GM11168 (cell line): ENCODE results near the gene ZNF385C.

ENCODE experiments used
- in situ Hi-C: fragments of 300-500 bp; cut with MboI; formaldehyde crosslinking; loops from one replicate; pipeline ENCODE4 v1.12.0; 2022; ENCODE audit warnings: low sequenced_read_pairs; ENCODE audit not compliant: unreplicated experiment

ZNF385C gene

DNA sequence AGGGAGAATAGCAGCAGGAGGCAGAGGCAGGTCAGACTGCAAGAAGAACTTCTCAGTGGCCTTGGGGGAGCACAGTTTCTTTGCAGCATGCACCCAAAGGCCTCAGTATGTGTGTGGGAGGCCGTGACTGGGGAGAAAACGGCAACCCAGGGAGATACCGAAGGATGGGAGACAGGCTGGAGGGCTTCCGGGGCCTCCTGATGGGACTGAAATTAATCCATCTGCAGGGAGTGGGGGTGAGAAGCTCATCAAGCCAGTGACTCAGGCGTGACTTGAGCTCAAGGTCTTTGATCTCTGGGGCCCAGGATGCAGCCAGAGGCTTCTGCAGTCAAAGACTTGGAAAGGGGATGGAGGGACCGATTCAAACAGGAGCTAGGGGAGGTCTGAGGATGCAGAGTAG is 42.8 kb downstream of the ZNF385C start:
- in situ Hi-C loops = no loop called here

DNA sequence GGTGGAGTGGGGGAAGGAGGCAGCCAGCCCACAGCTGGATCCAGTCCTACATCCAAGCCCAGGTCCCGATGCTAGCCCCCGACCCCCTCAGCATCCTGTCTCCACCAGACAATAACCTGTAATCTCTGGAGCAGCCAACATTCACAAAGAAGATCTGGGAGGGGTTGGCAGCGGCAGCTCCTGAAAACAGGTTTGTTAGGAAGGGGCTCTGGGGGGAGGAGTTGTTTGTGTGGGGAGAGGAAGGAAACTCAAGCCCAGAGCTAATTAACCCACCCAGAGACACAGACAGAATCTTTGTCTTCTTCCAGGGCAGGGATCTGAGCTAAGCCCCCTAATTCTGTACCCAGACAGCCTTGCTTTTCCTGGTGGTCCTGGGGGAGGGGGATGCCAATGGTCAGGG is 43.2 kb downstream of the ZNF385C start:
- in situ Hi-C loops = no loop called here

DNA sequence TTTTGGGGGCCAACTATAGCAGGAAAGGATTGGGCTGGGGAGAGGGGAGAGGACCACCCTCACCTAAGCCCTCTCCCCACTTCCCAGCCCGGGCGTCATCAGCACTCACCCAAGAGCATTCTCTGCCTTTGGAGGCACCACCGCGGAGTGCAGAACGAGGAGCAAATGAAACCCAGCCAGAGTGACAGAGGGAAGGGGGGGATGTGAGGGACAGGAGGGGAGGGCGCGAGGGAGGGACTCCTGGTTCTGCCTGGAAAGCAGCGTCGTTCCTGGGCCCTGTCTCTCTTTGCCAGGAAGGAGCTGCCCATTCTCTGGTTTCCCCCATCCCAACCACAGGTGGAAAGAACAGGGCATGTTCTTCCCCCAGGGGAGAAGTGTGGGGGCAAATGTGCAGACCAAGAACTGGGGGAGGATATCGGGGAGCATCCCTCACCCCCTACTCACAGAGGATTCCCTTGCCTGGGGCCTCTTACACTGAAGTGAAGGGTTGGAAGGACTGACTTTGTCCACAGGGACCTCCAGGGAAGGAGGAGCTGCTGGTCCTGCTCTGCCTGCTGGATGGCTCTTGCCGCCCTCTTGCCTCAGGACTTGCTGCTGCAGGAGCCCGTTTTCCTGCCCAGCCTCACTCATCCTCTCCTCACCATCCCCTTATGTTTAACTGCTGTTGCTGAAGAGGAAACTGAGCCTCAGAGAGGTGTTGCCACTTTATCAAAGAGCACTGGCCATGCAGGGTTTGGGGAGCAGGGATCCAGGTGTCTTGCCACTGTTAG is 44.4 kb downstream of the ZNF385C start:
- in situ Hi-C loops = no loop called here

DNA sequence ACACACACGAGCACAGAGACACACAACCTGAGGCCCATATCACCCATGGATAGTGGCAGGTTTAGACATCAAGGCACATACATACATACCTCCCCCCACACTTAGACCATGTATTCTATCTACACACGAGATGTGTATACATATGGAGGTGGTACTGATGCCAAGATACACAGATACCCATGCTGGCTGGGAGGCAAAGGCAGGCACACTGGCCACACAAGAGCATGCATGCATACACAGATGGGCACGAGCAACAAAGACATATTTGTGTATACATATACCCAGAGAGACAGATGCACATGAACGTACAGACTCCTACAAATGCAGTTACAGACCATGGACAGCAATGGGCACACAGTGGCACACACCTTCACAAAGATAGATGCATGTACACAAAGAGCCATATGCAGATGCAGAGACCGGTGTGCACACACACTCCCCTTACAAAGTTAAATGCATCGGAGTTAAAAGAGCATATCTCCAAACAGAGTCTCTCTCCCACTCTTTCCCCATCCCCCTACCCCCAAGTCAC is 45.9 kb downstream of the ZNF385C start:
- in situ Hi-C loops = no loop called here

DNA sequence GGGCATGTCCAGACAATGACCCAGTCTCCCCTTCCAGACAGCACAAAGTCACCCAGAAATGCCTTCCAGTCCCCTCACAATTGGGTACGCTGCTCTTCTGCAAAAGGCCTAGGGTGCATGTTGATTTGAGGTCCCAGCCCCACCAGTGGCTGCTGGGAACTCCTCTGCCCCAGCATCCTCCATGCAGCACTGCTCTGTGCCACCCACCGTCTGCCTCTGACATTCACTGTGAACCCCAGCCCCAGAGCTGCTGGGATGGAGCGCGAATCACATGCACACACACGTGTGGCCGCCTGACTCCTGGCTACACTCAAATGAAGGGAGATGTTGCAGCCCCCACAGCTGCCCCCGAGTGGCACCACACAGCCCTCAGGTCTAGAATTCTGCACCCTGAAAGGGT is 46.6 kb downstream of the ZNF385C start:
- in situ Hi-C loops = no loop called here

DNA sequence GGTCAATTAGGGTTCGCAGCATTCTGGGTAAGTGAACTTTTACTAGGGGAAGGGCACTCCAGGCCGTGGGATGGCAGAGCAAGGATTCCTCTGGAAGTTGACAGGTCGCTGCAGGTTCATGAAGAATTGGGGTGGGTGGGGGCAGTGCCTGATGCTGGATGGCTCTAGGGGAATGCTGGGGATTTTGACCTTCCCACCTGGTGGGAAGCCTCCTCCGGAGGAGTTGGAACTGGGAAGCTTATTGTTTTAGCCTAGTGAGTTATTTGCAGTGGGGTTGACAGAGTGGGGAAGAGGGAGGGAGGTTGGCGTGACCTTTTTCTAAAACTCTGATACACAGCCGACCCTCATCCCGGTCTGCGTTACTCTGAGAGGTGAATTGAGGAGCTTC is 47.3 kb downstream of the ZNF385C start:
- in situ Hi-C loops = no loop called here

DNA sequence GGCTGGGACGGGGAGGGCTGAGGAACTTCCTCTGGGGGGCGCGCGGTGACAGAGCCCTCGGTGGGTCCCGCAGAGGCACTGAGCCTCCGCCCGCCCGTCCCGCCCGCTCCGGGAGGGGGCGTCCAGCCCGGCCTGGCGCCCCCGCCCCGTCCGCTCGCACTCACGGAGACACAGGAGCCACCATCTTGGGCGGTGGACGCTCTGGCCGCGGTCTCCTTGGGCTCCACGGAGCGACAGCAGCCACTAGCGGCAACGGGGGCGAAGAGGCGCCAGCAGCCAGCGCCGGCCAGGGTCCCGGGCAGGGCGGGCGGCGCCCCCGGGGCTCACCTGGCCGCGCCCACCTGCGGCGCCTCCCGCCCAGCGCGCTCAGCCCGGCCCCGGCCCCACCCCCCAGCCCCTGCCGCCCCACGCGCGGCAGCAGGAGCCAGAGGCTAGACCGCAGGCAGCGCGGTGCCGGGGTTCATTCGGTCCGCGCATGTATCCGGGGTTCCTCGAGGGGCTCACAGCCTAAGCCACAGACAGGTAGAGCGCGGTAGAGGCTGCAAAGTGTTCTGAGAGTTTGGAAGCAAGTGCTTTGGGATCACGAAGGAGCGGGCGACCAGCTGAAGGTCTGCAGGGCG is 47.8 kb downstream of the ZNF385C start, which contains the start of gene C17orf113:
C17orf113 (minus strand) TSS at position 209 of the 620 bp plus-strand sequence. CDS start 7,225 bp downstream, outside the sequence.
- in situ Hi-C loops = no loop called here

DNA sequence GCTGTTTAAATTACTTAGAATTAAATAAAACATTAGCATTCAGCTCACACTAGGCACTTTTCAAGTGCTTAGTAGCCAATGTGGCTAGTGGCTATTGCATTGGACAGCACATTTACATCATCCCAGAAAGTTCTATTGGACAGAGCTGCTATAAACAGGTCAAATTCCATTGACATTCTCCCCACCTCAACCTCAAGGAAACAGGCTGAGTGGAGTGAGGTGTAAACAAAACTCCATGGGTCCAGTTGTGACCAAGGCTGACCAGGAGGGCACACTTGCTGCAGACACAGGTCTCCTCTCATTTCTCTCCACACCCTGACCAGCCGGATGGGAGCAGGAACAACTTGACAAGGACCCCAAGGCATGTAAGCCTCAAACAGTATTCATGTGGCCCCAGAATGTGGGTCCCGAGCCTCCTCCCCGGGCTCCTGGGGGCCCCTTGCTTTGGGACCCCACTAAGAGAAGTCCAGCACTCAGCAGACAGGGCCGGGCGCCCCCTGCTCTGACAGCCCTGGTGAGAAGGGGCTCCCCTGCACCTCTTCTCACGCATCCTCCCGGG is 48.4 kb downstream of the ZNF385C start:
- in situ Hi-C loops = no loop called here

DNA sequence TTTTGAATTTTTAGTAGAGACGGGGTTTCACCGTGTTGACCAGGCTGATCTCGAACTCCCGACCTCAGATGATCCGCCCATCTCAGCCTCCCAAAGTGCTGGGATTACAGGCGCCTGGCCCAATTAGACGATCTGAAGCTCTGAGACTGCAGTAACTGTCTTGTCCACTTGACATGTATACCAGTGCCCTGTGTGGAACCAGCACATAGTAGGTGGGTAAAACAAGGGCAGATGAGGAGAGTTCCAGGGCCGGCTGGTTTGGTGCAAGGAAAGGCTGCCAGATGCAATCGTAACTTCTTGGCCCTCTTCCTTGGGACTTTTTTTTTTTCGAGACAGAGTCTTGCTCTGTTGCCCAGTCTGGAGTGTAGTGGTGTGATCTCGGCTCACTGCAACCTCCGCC is 50.9 kb downstream of the ZNF385C start:
- in situ Hi-C loops = no loop called here

DNA sequence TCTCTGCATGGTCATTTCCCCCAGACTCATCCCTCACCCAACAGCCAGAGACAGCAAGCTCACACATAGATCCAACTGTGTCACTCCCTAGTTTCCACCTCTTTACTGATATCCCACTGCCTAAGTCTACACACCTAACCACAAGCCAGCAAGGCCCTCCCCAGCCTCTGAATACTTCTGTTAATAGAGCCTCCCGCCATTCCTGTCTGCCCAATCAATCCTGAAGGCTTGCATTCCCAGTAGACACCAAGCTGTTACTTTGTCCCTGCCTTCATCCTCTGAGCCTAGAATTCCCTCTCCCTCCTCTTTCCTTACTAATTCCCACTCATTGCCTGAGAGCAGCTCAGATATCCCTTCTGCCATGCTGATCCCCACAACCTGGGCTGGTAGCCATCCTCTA is 52.6 kb downstream of the ZNF385C start:
- in situ Hi-C loops = no loop called here

DNA sequence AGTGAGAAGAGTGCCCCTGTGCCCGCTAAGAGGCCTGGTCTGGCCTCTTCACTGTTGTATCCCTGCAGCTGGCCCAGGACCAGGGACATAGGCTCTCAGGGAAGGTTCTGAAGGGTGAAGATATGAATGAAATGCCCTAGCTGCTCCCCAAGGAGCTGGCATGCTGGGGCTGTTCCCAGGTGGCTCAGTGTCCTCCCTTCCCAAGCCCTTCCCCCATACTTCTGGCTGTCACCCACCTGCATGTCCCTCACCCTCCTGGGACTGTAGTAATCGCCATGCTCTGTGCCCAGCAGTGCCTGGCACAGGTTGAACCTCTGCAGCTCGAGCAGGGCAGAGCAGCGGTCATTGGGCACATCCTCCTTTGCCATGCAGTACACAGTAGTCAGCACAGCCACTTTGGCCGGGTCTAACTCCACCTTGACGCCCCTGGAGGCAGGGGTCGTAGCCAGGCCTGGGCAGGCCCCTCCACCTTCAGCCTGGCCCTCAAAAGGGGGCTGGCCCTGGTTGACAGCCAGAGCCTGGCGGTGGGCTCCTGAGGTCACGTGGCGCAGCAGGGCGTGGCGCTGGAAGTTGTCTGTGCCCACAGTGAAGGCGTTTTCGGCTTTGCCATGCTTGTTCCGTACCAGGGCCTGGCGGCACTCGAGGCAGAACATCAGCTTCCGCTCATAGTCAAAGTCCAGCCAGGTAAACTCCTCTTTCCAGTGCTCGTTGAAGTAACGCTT is 55.5 kb downstream of the ZNF385C start:
- in situ Hi-C loops = no loop called here

DNA sequence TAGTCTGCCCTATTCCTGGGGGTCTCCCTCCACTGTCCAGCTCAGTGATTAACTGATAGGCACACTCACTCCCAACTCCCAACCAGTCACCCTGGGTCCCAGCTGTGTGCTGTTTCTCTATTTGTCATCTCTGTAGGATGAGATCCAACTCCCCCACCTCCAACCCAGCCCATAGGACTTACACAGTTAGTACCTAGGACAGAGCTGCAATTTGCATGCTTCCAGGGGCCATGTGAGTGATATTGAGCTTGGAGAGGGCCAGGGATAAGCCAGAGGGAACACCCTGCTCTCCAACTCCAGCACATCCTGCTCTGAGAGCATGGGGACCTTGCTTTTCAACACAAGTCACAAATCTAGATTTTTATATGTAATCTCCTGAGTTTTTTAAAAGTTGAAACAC is 56.7 kb downstream of the ZNF385C start:
- in situ Hi-C loops = no loop called here

DNA sequence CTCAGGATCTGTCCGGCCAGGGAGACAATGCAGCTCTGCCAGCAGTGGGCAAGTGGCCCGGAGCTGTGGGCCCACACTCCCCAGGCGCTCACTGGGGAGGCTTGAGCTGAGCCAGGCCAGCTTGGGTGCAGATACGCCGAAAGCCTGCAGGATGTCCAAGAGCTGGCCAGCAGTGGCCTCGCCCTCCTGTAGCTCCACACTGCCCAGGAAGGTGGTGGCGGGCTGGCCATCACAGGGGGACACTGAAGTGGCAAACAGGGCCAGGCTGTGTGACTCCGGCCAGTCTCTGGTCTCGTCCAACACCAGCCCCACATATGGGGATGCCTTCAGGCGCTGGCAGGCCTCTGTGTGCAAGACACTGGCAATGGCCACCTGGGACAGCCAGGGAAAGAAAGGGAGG is 57.5 kb downstream of the ZNF385C start:
- in situ Hi-C loops = no loop called here

DNA sequence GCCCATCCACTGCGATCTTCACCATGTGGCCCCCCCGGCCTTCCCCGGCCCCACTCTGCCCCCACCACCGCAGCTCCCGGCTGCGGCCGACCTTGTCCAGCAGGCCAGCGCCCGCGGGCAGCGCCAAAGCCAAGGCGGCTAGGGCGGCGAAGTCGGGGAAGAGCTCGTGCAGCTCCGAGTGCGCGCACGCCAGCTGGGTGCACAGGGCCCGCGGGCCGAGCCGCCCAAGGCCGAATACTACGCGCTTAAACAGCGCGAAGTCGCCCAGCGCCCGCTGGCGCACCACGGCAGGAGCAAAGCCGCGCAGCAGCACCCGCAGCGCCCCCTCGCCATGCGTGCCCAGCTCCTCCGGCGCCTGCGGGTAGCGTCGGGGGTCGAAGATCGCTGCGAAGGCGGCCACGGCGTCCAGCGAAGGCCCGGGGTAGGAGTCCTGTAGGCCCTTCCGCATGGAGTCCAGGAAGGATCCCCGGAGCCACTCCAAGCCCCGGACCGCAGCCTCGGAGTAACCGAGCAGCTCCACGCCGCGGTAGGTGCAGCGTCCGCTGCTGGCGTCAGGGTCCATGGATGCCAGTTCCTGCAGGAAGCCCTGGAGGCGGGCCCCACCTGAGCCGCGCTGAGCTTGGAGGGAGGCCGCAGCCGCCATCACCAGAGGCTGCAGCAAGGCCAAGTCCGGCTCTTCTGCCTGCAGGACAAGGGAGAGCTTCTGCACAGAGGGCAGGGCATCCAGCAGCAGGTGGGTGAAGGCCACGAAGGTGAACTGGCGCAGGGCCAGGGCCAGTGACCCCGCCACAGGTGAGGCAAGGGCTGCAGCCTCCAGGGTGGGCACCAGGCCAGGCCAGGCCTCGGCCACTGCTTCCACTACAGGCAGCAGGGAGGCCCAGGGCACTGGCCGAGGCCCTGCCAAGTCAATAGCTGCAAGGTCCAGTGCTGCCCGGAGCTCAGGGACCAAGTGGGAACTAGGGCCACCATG is 58.2 kb downstream of the ZNF385C start:
- in situ Hi-C loops = no loop called here

DNA sequence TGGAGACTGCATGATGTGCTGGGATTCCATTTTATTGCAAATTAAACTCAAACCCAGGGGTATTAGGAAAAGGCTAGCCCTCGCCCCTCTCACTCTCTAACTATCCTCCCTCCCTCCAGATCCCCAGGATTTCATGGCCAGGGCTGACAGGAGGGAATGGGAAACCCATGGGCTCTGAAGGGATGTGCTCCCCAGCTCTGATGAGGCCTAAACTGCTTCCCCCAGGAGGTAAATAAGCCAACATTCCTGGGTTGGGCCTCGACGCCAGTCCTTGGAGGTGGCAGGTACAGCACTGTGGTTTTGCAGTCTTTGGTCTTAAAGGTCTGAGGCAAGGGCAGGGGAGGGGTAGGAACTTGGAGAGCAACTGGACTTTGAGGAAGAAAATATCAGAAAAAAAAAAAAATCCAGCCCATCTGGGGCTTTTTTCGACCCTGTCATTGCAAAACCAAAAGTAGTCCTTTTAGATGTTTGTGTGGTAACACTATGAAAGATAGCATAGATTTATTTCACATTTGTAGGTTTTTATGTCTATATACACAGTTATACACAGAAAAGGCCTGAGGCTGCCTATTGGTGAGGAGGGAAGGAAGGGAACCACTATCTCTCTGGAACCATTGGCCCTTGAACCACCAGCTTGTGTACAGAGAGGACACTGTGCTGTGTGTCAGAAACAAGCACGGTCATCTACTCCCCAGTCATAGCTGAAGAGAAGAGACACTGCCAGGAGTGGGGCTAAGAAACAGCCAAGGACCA is 59.9 kb downstream of the ZNF385C start:
- in situ Hi-C loops = no loop called here

DNA sequence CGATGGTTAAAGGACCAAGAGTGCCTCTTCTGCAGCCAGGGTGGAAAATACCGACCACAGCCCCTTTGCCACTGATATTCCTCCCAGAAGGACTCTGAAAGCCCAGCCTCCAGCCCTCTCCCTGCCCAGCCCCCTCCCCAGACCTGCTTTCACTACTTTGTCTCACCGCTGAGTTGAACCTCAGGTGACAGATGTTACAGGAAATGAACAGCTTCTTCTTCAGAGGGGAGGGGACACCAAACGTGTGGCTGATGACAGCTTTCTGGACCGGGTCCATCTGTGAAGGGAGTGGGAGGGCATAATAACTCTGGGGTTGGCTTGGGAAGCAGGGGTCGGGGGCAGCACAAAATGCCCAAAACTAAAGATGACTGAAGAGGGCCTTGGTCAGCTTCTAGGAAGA is 64.2 kb downstream of the ZNF385C start:
- in situ Hi-C loops = loop anchor here (5.0 kb wide), 1 partner anchor 78 kb away; the partner anchor contains the start of gene DHX58

DNA sequence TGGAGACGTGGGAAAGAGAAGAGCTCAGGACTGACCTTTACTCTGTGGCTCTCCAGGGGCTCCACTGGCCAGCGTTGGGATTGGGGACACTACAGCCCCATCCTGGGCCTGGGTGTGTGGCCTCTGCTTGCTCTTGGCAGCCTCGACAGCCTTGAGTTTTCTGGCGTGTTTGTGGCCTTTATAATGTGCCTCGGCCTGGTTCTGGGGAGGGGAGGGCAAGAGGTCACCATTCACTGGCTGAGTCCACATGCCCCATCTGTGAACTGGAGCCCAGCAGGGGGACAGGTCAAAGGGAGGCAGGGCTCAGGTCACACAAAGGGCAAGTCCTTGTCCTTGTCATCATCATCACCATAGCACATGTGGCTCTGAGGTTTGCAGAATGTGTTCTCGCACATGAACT is 66.7 kb downstream of the ZNF385C start:
- in situ Hi-C loops = loop anchor here (5.0 kb wide), 1 partner anchor 81 kb away; the partner anchor contains the start of gene DHX58

DNA sequence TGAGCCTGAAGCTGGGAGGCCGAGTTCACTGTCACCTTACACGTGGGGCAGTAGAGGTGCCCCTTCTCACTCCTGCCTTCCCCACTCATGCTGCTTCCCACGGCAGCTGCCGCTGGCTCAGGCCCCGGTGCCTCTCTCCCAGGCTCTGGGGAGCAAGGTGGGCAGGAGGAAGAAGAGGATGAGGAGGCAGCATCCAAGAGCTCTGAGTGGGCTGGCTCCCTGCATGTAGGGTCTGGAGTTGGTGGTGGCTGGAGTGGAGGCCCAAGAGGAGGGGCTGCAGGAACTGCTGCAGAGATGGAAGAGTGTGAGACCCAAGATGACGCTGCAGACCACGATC is 69.5 kb downstream of the ZNF385C start:
- in situ Hi-C loops = no loop called here
